Smooth muscle cell (in vitro differentiated cells): ENCODE results near the gene HSD3B1. TPM values are rescaled to one million over a fixed set of nuclear protein-coding genes. Genes with fewer than 3 reads are reported as not detected.

Source experiments
- DNase-seq: peaks from one replicate; lab custom pipeline; 2025; ENCODE audit not compliant: unreplicated experiment; lab: John Stamatoyannopoulos, UW
- H2AFZ ChIP-seq: fragments of 200-600 bp; sonication (generic); 2 replicates; pipeline ENCODE4 v1.6.0; 2016; ENCODE audit warnings: antibody characterized with exemption, low read depth, mild to moderate bottlenecking
- H3F3A ChIP-seq: fragments of 200-600 bp; sonication (generic); 2 replicates; pipeline ENCODE4 v1.6.0; 2017; ENCODE audit warnings: antibody characterized with exemption, low read depth
- H3K27ac ChIP-seq: fragments of 200-600 bp; sonication (generic); 2 replicates; pipeline ENCODE4 v1.5.1; 2016; ENCODE audit warnings: low read depth, mild to moderate bottlenecking
- H3K27me3 ChIP-seq: fragments of 200-600 bp; sonication (generic); 2 replicates; pipeline ENCODE4 v1.6.1; 2016; ENCODE audit warnings: low read depth, mild to moderate bottlenecking
- H3K36me3 ChIP-seq: fragments of 200-600 bp; sonication (generic); 2 replicates; pipeline ENCODE4 v1.5.1; 2016; ENCODE audit warnings: low read depth
- H3K4me1 ChIP-seq: fragments of 200-600 bp; sonication (generic); 2 replicates; pipeline ENCODE4 v1.5.1; 2016; ENCODE audit warnings: low read depth
- H3K4me2 ChIP-seq: fragments of 200-600 bp; sonication (generic); 2 replicates; pipeline ENCODE4 v1.6.0; 2016; ENCODE audit warnings: mild to moderate bottlenecking
- H3K4me3 ChIP-seq: fragments of 200-600 bp; sonication (generic); 2 replicates; pipeline ENCODE4 v1.5.1; 2016; ENCODE audit warnings: mild to moderate bottlenecking
- H3K79me2 ChIP-seq: fragments of 200-600 bp; sonication (generic); 2 replicates; pipeline ENCODE4 v1.6.0; 2016; ENCODE audit warnings: low read depth, mild to moderate bottlenecking
- H3K9ac ChIP-seq: fragments of 200-600 bp; sonication (generic); 2 replicates; pipeline ENCODE4 v1.6.0; 2016; ENCODE audit warnings: low read depth
- H3K9me3 ChIP-seq: fragments of 200-600 bp; sonication (generic); replicated peaks from 2 replicates; pipeline ENCODE4 v1.5.1; 2016; ENCODE audit warnings: low read depth
- H4K20me1 ChIP-seq: fragments of 200-600 bp; sonication (generic); 2 replicates; pipeline ENCODE4 v1.6.0; 2016; ENCODE audit warnings: low read depth
- CTCF ChIP-seq: fragments of 200-600 bp; sonication (generic); IDR thresholded peaks from 2 replicates; pipeline ENCODE4 v1.5.1; 2017; ENCODE audit warnings: borderline replicate concordance, mild to moderate bottlenecking, antibody characterized with exemption; ENCODE audit not compliant: insufficient read depth, poor library complexity, severe bottlenecking
- WGBS: methylation state at CpG from one replicate; pipeline ENCODE4 v1.1.7; 2016; ENCODE audit warnings: low lambda C conversion rate; 5-methylcytosine and 5-hydroxymethylcytosine counted together
- polyA plus RNA-seq: library from polyadenylated mRNA; unstranded; fragments of >200 nt; fragmentation: Nextera tagmentation; extraction: Ambion mirVana; gene quantifications from 2 replicates; pipeline ENCODE4 v1.2.1, GENCODE V29; 2016
- total RNA-seq: library from RNA; depleted of rRNA; stranded (reverse); fragments of >200 nt; gene quantifications from 2 replicates; pipeline ENCODE4 v1.2.3, GENCODE V29; 2014

Gene HSD3B1
- total and polyA plus RNA-seq, 2 experiments from 2014 or later = 1.7 to 1.8 TPM

GRCh38 chr1:119488216-119488615, 18.8 kb upstream of the HSD3B1 start:
- H3K27ac ChIP-seq = no peak overlapping the region
- H3K4me2 ChIP-seq = no peak overlapping the region
- no peak overlapping the region for H3K9ac ChIP-seq
- no peaks in the 10 kb centered on the region for H3K36me3 ChIP-seq
- no peaks in the 10 kb centered on the region for H3K79me2 ChIP-seq
- peaks cover 10% of the 10 kb centered on the region for H3K4me1 ChIP-seq
- no peak for DNase-seq
- no peaks in the 10 kb centered on the region for H4K20me1 ChIP-seq
- 87% methylated on average over 4 of the region's 4 CpGs for WGBS
- no peak overlapping the region for H3K4me3 ChIP-seq
- H3F3A ChIP-seq = no peaks in the 10 kb centered on the region
- no peak overlapping the region for H2AFZ ChIP-seq
- TF ChIP-seq CTCF = no peak
- no peaks in the 10 kb centered on the region for H3K9me3 ChIP-seq
- no peaks in the 10 kb centered on the region for H3K27me3 ChIP-seq

- H3K27ac ChIP-seq = no peak overlapping the region
- H3K9ac ChIP-seq = no peak overlapping the region
- no peaks in the 10 kb centered on the region for H3K27me3 ChIP-seq
- H3K4me3 ChIP-seq = no peak overlapping the region
- H3K4me2 ChIP-seq = no peak overlapping the region
- no peaks in the 10 kb centered on the region for H3K36me3 ChIP-seq
- H2AFZ ChIP-seq = no peak overlapping the region
- WGBS = 50% methylated on average over 2 of the region's 2 CpGs
- no peaks in the 10 kb centered on the region for H3K9me3 ChIP-seq
- TF ChIP-seq CTCF = no peak
- H3F3A ChIP-seq = no peaks in the 10 kb centered on the region
- H3K79me2 ChIP-seq = no peaks in the 10 kb centered on the region
- peaks cover under 1% of the 10 kb centered on the region for H3K4me1 ChIP-seq
- no peak for DNase-seq
- no peaks in the 10 kb centered on the region for H4K20me1 ChIP-seq
Observed at GRCh38 chr1:119489201-119489600, 17.8 kb upstream of the HSD3B1 start.

GRCh38 chr1:119490925-119491324, 16.1 kb upstream of the HSD3B1 start:
- H3K36me3 ChIP-seq = no peaks in the 10 kb centered on the region
- no peaks in the 10 kb centered on the region for H3K79me2 ChIP-seq
- no peak overlapping the region for H3K4me2 ChIP-seq
- no peak for DNase-seq
- no peak overlapping the region for H2AFZ ChIP-seq
- H3K27me3 ChIP-seq = no peaks in the 10 kb centered on the region
- H3K27ac ChIP-seq = no peak overlapping the region
- no peak overlapping the region for H3K4me3 ChIP-seq
- no peaks in the 10 kb centered on the region for H3K4me1 ChIP-seq
- H4K20me1 ChIP-seq = no peaks in the 10 kb centered on the region
- no peaks in the 10 kb centered on the region for H3K9me3 ChIP-seq
- TF ChIP-seq CTCF = no peak
- H3K9ac ChIP-seq = no peak overlapping the region
- no peaks in the 10 kb centered on the region for H3F3A ChIP-seq

- no peak overlapping the region for H3K9ac ChIP-seq
- H3K4me1 ChIP-seq = no peaks in the 10 kb centered on the region
- no peaks in the 10 kb centered on the region for H3K27me3 ChIP-seq
- 83% methylated on average over 2 of the region's 2 CpGs for WGBS
- no peaks in the 10 kb centered on the region for H3K79me2 ChIP-seq
- no peak overlapping the region for H3K4me3 ChIP-seq
- no peak overlapping the region for H3K27ac ChIP-seq
- no peak for TF ChIP-seq CTCF
- no peaks in the 10 kb centered on the region for H3F3A ChIP-seq
- H2AFZ ChIP-seq = no peak overlapping the region
- H4K20me1 ChIP-seq = no peaks in the 10 kb centered on the region
- no peak for DNase-seq
- H3K4me2 ChIP-seq = no peak overlapping the region
- no peaks in the 10 kb centered on the region for H3K36me3 ChIP-seq
- H3K9me3 ChIP-seq = no peaks in the 10 kb centered on the region
Observed at GRCh38 chr1:119492763-119493162, 14.2 kb upstream of the HSD3B1 start.
